Coronary artery (tissue), 2 donors: ENCODE data around the gene NPFF.
A peak's percentile ranks its signal among the peaks of the same experiment; 100 is the strongest.

Source experiments
- DNase-seq: peaks from one replicate; pipeline ENCODE4 v3.0.0-alpha.2; 2017; ENCODE audit warnings: low spot score
- H3K27ac ChIP-seq, 2 donors: fragments of 200-600 bp; sonication (generic); one replicate each; pipeline ENCODE4 v1.5.1; 2016 to 2019
- H3K4me3 ChIP-seq: fragments of 200-600 bp; sonication (generic); 2 replicates; pipeline ENCODE4 v1.5.1; 2016; ENCODE audit warnings: mild to moderate bottlenecking, moderate library complexity
- CTCF ChIP-seq: fragments of 200-600 bp; sonication (generic); IDR thresholded peaks from one replicate; pipeline ENCODE4 v1.5.1; 2019; ENCODE audit warnings: antibody characterized with exemption

The NPFF gene

GRCh38 chr12:53539526-53539925 lies 32.2 kb upstream of the NPFF start:
- no peak for TF ChIP-seq CTCF
- no peak overlapping the region for H3K4me3 ChIP-seq
- no peak for DNase-seq
- H3K27ac ChIP-seq: no peak overlapping the region

DNA sequence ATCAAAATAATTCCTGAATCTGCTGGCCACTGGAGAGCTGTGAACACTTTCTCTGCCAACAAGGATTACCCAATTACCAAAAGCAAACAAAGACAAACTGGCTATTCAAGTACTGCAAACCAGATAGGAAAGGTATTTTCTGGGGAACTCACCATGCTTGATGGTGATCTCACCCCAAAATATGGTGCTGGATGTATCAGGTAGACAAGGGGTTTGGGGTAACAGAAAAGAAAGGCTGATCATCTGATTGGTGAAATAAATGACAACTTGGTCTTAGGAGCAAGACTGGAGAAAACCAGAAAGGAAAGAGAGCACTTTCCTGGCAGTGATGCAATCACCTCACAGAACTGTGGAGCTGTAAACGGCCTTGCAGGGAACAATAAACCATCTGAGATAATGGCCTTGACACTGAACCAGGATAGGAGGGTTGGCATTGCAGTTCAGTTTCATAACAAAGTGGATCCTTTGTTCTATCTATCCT lies 31.0 kb upstream of the NPFF start:
- TF ChIP-seq CTCF: no peak
- Histone ChIP-seq H3K27ac (peak overlapping the region in 1 of 2 donors; percentile 10), H3K4me3 (no peak overlapping the region)
- no peak for DNase-seq

DNA sequence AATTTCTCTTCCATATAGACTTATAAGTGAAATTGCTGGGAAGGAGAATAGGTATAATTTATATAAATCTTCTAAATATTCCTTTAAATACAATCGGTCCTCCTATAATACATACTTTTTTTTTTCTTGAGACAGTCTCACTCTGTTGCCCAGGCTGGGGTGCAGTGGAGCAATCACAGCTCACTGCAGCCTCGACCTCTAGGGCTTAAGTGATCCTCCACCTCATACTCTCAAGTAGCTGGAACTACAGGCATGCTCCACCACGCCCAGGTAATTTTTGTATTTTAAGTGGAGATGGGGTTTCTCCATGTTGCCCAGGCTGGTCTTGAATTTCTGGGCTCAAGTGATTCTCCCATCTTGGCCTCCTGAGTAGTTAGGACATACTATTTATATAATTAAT lies 29.7 kb upstream of the NPFF start:
- no peak for DNase-seq
- no peak for TF ChIP-seq CTCF
- no peak overlapping the region for H3K4me3 ChIP-seq
- no peak overlapping the region for H3K27ac ChIP-seq

- DNase-seq: no peak
- H3K27ac ChIP-seq: no peak overlapping the region
- TF ChIP-seq CTCF: no peak
- H3K4me3 ChIP-seq: no peak overlapping the region
Observed at GRCh38 chr12:53533471-53533870, 26.2 kb upstream of the NPFF start.

DNA sequence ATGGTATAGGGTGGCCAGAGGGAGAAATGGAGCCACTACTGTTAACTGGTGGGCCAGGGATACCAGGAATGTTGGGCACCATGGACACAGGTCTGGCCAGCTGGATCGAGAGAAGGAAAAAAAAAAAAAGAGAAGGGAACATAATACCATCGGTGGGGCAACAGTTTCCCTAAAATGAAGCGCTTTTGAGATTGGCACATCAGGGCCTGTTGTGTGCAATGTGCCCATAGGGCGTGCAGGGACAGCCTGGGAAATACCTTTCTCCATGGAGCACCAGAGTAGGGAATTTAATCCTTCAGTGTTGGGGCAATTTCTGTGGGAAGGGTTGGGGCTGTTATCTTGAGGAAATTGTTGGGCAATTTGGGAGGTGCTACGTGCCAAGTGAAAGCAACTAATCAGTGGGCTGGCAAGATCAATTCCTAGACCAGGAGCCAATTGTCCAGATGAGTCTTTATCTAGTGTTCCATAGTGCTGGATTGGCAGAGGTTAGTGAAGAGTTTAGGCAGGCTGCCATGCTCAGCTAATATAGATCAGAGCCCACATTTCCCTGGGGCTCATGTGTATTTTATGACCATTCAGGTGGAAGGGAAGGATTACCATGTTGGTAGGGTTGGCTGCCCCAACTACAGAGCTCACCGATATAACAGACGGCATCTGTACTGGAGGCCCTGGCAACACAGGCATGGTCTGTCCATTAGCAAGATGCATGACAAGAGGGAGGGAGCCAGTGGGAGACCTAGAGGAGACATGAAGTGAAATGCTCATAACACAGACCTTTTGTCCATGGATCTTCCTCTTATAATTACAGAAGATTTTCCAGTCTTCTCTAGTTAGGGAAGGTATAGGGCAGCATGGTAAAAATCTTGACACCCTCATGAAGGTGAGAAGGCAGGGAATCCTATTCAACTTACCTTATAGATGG lies 25.5 kb upstream of the NPFF start:
- TF ChIP-seq CTCF: no peak
- no peak for DNase-seq
- H3K4me3 ChIP-seq: no peak overlapping the region
- H3K27ac ChIP-seq: no peak overlapping the region

- H3K4me3 ChIP-seq: no peak overlapping the region
- H3K27ac ChIP-seq: no peak overlapping the region
- TF ChIP-seq CTCF: no peak
- no peak for DNase-seq
Observed at GRCh38 chr12:53532021-53532420, 24.7 kb upstream of the NPFF start.

DNA sequence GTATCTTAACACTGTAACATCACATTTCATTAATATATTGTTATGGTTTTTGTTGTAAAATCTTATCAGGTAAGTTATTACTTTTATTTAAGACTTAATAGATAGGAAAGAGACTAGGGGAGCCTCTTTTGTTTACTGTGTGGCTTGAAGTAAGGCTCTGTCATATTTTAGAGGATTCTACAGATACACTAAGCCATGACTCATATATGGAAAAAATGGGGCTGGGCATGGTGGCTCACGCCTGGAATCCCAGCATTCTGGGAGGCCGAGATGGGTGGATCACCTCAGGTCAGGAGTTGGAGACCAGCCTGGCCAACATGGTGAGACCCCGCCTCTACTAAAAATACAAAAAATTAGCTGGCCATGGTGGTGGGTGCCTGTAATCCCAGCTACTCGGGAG lies 23.6 kb upstream of the NPFF start:
- no peak for DNase-seq
- H3K4me3 ChIP-seq: no peak overlapping the region
- no peak overlapping the region for H3K27ac ChIP-seq
- TF ChIP-seq CTCF: no peak
